T-helper 2 cell treated with Interferon-gamma antibody and Interleukin-4, amounts not matched to agents 5 μg/mL and 100 μg/mL, for 36 hours (primary cell): ENCODE measurements around the gene N4BP2L2.

ENCODE experiments used
- DNase-seq: peaks from one replicate; pipeline ENCODE4 v3.0.0; 2021; ENCODE audit warnings: low spot score
- H3K27ac Mint-ChIP-seq: one replicate; pipeline ENCODE4 v1.8.0; 2021; ENCODE audit warnings: mild to moderate bottlenecking, mixed read lengths
- H3K27me3 Mint-ChIP-seq: one replicate; pipeline ENCODE4 v1.8.0; 2021; ENCODE audit warnings: low read depth, mixed read lengths
- H3K36me3 Mint-ChIP-seq: one replicate; pipeline ENCODE4 v1.8.0; 2021; ENCODE audit warnings: low read depth, mixed read lengths
- H3K4me1 Mint-ChIP-seq: one replicate; pipeline ENCODE4 v1.8.0; 2021; ENCODE audit warnings: low read depth, mixed read lengths
- H3K4me3 Mint-ChIP-seq: one replicate; pipeline ENCODE4 v1.8.0; 2022; ENCODE audit warnings: mild to moderate bottlenecking, moderate library complexity, mixed read lengths
- H3K9me3 Mint-ChIP-seq: one replicate; pipeline ENCODE4 v1.8.0; 2021; ENCODE audit warnings: mixed read lengths

N4BP2L2 gene

DNA sequence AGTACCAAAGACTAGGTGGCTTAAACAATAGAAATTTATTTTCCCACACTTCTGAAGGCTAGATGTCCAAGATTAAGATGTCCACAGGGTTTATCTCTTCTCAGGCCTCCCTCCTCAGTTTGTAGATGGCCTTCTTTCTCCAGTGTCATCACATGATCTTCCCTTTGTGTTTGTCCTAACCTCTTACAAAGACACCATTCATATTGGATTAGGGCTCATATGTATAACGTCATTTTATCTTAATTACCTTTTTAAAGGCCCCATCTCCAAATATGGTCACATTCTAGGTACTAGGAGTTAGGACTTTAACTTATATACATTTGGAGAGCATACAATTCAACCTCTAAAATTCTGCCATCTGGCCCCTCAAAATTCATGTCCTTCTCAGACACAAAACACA lies 34.3 kb downstream of the N4BP2L2 start:
- no peaks in the 10 kb centered on the region for H3K9me3 Mint-ChIP-seq
- no peak overlapping the region for H3K4me3 Mint-ChIP-seq
- peaks cover 1% of the 10 kb centered on the region for H3K4me1 Mint-ChIP-seq
- no peak overlapping the region for H3K27ac Mint-ChIP-seq
- no peaks in the 10 kb centered on the region for H3K27me3 Mint-ChIP-seq
- H3K36me3 Mint-ChIP-seq: peaks cover 12% of the 10 kb centered on the region
- no peak for DNase-seq

DNA sequence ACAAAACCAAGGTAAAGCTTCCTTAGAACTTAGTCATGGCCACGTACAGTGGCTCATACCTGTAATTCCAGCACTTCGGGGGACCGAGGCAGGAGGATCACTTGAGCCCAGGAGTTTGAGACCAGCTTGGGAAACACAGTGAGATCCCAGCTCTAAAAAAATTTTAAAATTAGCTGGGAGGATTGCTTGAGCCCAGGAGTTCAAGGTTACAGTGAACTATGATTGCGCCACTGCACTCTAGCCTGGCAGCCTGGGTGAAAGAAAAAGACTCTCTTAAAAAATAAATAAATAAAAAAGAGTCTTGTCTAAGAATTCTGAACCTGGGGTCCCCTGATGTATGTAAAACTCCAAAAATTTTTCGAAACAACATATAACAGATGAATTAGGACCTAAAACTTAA lies 34.9 kb downstream of the N4BP2L2 start:
- H3K4me1 Mint-ChIP-seq: peaks cover 1% of the 10 kb centered on the region
- no peaks in the 10 kb centered on the region for H3K27me3 Mint-ChIP-seq
- H3K36me3 Mint-ChIP-seq: peaks cover 12% of the 10 kb centered on the region
- no peak for DNase-seq
- no peak overlapping the region for H3K27ac Mint-ChIP-seq
- no peaks in the 10 kb centered on the region for H3K9me3 Mint-ChIP-seq
- no peak overlapping the region for H3K4me3 Mint-ChIP-seq

DNA sequence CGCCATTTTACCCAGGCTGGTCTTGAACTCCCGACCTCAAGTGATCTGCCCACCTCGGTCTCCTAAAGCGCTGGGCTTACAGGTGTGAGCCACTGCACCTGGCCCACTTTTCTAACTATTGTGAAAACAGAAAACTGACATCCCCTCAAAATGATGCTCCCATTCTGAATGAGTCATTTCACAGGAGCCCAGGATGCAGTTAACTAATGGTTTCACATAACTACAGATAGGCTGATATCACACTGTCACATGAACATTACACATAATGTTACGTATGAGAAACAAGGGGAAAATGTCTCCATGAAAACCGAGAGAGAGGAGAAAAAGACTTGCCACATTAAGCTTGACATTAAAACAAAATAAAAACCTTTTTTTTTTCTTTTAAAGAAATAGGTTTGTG lies 37.5 kb downstream of the N4BP2L2 start:
- H3K9me3 Mint-ChIP-seq: no peaks in the 10 kb centered on the region
- no peak for DNase-seq
- H3K4me3 Mint-ChIP-seq: no peak overlapping the region
- H3K36me3 Mint-ChIP-seq: peaks cover 12% of the 10 kb centered on the region
- no peak overlapping the region for H3K27ac Mint-ChIP-seq
- peaks cover 9% of the 10 kb centered on the region for H3K4me1 Mint-ChIP-seq
- no peaks in the 10 kb centered on the region for H3K27me3 Mint-ChIP-seq

DNA sequence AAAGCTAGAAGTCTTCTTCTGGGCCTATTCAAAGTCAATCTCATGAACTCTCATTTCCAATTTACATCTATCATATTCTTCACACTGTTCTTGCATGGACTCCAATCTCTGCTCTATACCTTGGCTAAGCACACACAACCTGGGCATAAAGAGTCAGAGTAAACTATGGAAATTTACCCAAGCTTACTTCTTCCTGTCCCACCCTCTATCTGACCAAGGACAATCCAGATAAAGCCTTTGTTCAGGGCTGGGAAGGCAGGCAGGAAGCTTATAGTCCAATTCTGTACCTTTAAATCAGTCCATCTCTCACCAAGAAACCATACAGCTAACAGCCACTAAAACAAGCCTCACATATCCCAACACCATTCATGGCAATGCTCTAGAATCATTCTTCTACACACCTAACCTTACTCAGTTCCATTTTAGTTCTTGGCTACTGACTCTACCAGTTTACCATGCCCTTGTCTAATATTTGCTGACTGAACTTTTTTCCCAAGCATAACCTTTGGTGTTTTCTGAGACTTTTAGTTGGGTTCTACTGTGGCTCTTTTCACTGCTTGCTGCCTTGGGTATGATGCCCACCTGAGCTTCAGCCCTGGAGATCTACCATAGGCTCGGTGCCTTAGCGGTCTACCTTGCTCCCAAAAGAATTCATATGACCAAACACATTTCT lies 38.9 kb downstream of the N4BP2L2 start:
- H3K27ac Mint-ChIP-seq: no peak overlapping the region
- peaks cover 8% of the 10 kb centered on the region for H3K36me3 Mint-ChIP-seq
- DNase-seq: no peak
- no peaks in the 10 kb centered on the region for H3K9me3 Mint-ChIP-seq
- H3K4me3 Mint-ChIP-seq: no peak overlapping the region
- H3K27me3 Mint-ChIP-seq: no peaks in the 10 kb centered on the region
- peaks cover 10% of the 10 kb centered on the region for H3K4me1 Mint-ChIP-seq

DNA sequence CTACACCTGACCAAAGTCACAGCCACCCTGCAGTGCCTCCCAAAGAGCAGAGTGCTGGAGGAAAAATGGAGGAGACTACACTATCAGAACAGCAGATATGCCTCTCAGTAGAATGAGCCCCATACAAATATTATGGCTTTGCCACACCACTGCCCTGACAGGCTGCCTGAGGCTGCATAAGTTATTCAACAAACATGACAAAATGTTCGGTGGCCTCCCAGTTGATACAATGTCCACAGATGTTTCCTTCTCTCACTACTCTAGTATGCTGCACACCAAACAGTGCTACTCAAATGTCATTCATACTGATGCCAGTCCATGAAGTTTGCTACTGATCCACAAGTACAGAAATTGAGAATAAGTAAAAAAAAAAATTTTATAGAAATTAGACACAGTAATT lies 41.0 kb downstream of the N4BP2L2 start:
- Mint-ChIP-seq H3K27me3 (no peaks in the 10 kb centered on the region), H3K4me3 (no peak overlapping the region), H3K36me3 (peaks cover 8% of the 10 kb centered on the region), H3K4me1 (peaks cover 10% of the 10 kb centered on the region), H3K27ac (no peak overlapping the region), H3K9me3 (no peaks in the 10 kb centered on the region)
- DNase-seq: no peak

DNA sequence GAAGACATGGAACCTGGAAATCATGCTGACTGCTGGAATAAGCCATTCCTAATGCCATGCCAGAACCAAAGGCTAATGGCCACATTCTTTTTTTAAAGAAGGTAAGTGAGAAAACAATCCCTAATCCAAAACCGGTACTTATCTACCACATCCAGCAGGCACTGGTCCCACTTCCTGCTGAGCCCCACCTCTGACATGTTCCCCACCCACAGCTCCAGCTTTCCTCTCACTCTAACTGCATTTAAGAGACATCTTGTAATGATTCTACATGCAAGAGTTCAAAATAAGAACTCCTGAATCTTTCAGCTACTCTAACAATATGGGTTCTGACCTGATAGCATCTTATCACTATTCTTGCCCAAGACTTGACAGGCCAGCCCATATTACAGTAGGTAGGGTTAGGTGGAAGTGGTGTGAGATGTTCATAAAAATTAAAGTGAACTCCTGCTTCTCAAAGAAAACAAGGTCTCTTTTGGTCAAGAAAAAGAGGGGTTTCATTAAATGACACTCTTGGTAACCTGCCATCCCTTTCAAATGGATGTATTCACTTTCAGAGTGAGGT lies 41.9 kb downstream of the N4BP2L2 start:
- Mint-ChIP-seq H3K36me3 (peaks cover 8% of the 10 kb centered on the region), H3K9me3 (no peaks in the 10 kb centered on the region), H3K27me3 (no peaks in the 10 kb centered on the region), H3K4me3 (no peak overlapping the region), H3K4me1 (peaks cover 10% of the 10 kb centered on the region), H3K27ac (no peak overlapping the region)
- DNase-seq: no peak

DNA sequence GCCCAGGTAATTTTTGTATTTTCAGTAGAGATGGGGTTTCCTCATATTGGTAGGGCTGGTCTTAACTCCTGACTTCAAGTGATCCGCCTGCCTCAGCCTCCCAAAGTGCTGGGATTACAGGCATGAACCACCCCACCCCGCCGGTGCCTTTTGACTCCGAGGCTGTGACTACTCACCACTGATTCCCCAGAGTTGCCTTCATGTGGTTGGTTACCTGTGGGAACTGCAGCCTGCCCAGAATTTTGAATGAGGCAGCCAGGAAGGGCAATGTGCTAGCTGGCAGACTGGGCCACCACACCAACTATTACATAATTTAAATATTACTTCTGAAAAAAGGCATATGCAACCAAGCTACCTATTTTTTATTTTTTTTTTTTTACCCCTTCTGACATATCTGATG lies 42.8 kb downstream of the N4BP2L2 start:
- Mint-ChIP-seq H3K27ac (no peak overlapping the region), H3K9me3 (no peaks in the 10 kb centered on the region), H3K4me1 (peaks cover 9% of the 10 kb centered on the region), H3K36me3 (peaks cover 6% of the 10 kb centered on the region), H3K4me3 (no peak overlapping the region), H3K27me3 (no peaks in the 10 kb centered on the region)
- DNase-seq: no peak

DNA sequence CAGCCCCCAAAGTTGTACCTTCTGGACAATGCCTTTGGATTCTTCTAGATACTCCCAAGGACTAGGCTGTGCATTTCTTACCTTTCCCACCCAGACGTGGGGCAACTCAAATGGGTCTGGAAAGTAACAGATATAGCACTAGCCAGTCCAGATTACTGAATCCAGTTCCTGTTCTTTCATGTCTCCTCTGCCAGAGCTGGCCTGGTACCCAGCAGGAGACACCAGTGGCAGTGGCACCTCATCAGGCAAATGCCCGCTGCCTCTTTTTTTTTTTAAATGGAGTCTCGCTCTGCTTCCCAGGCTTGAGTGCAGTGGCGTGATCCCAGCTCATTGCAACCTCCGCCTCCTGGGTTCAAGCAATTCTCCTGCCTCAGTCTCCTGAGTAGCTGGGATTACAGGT lies 43.2 kb downstream of the N4BP2L2 start:
- Mint-ChIP-seq H3K9me3 (no peaks in the 10 kb centered on the region), H3K4me3 (no peak overlapping the region), H3K27ac (no peak overlapping the region), H3K27me3 (no peaks in the 10 kb centered on the region), H3K4me1 (peaks cover 9% of the 10 kb centered on the region), H3K36me3 (peaks cover 6% of the 10 kb centered on the region)
- no peak for DNase-seq

DNA sequence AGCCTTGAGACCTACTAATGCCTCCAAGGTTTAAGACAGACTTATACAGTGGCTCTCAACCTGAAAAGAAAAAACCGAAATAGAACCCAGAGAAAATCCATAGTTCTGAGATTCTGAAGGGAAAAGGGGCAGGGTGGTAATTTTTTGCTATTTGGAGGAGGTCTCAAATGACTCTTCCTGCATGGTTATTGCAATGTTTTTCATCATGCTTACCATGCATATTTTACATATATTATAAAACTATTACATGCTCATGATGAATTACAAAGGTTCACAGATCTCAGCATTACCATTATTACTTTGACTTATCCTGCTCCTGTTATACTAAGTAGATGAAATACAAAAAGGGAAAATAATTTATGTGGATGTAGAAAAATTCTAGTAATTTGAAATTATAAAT lies 47.6 kb downstream of the N4BP2L2 start:
- Mint-ChIP-seq H3K27ac (no peak overlapping the region), H3K36me3 (peaks cover 2% of the 10 kb centered on the region), H3K4me1 (no peaks in the 10 kb centered on the region), H3K4me3 (no peak overlapping the region), H3K9me3 (no peaks in the 10 kb centered on the region), H3K27me3 (no peaks in the 10 kb centered on the region)
- DNase-seq: no peak

DNA sequence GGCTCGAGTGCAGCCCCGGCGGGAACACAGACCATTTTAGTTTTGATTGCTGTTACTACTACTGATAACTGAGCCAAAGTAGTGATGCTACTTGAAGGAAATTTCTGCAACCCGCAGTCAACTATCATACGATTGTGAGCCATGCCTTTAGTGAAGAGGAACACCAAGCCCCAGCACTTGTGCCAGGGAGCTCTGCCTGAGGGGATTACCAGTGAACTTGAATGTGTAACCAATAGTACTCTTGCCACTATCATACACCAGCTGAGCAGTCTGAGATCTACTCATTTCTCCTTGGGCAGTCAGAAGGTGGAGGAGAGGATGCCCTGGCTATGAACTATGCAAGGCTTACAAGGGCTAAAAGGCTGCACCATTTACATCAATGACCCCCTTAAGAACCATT lies 61.7 kb downstream of the N4BP2L2 start:
- Mint-ChIP-seq H3K36me3 (no peaks in the 10 kb centered on the region), H3K9me3 (no peaks in the 10 kb centered on the region), H3K4me1 (peaks cover 7% of the 10 kb centered on the region), H3K27ac (no peak overlapping the region), H3K27me3 (no peaks in the 10 kb centered on the region), H3K4me3 (no peak overlapping the region)
- no peak for DNase-seq

DNA sequence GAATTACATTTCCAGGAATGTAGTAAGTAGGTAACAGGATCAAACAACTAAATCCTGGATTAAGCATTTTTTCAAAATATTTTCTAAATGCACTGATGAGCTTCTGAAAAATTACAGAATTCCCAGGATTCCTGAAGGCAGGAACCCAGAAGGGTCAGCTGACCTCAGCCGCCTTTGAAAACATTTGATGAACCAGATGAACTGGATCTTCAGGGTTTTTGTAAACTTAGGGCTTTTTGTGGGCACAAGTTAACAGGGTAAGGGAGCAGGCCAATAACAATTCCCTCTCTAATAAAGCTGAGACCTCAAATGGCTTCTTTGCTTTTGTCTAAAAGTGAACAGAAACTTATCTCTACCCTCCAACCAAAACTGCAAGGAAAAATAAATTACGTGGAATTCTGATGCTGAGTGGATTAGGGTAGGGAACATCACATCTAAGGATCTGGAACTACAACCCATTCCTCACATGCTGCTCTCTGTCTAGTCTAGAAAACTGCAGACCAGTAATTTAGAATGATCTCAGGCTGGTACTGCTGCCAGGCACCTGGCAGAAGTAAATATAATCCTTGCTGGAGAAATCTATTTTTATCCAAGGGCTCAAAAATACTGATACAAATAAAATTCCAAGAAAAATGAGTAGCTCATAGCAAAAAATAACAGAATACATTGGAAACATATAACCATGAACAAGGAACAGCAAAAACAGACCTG lies 62.4 kb downstream of the N4BP2L2 start:
- no peak overlapping the region for H3K27ac Mint-ChIP-seq
- H3K4me1 Mint-ChIP-seq: peaks cover 15% of the 10 kb centered on the region
- H3K4me3 Mint-ChIP-seq: no peak overlapping the region

DNA sequence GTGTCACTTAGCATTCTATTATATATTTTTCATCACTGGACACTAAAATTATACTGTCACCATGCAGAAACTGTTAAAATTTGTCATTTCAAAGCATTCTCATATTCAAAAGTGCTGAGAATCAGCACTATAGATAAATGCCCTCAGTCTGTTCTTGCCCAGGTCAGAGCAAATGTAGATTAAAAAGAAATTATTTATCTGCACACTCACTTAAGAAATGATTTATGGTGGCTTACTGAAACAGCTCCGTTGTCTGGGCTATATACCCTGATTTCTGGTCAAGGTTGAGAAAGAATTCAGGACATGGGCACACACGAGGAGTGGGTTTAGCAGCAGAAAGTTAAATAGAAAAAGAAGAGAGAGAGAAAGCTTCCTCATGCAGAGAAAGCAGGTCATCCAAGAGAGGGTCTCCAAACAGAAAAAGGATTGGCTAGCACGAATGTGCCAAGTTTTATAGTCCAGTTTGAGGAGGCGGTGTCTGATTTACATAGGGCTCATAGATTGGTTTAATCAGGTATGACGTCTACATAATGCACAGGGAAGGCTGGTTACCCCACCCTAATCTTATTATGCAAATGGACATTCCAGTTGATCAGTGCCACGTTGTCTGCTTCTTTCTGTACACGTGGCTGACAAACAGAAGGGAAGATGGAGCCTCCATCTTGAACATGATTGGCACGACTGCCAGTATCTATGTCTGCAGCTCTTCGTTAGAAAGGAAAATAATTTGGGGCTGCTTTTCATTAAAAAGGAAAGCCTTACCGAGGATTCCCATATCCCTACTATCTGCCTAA lies 63.4 kb downstream of the N4BP2L2 start:
- Mint-ChIP-seq H3K4me3 (no peak overlapping the region), H3K4me1 (peaks cover 16% of the 10 kb centered on the region), H3K27me3 (no peaks in the 10 kb centered on the region)

More for the DNA sequence above, 62.4 kb downstream of the N4BP2L2 start:
- Mint-ChIP-seq H3K27me3 (no peaks in the 10 kb centered on the region), H3K36me3 (no peaks in the 10 kb centered on the region), H3K9me3 (no peaks in the 10 kb centered on the region)
- DNase-seq: no peak

DNA sequence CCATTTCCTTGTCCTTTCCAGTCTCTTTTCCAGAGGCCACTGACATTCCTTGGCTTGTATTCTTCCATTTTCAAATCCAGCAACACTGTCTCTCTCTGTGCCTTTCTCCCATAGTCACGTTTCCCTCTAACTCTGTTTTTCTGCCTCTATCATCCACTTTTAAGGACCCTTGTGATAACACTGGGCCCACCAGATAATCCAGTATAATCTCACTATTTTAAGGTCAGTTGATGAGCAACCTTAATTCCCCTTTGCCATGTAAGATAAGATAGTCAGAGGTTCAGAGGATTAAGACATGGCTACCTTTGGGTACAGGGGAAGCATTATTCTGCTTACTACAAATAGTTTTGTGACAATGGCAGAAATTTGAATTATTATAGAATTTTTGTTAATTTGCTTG lies 64.9 kb downstream of the N4BP2L2 start:
- no peak overlapping the region for H3K27ac Mint-ChIP-seq
- no peaks in the 10 kb centered on the region for H3K36me3 Mint-ChIP-seq
- H3K9me3 Mint-ChIP-seq: no peaks in the 10 kb centered on the region
- H3K4me3 Mint-ChIP-seq: no peak overlapping the region
- no peaks in the 10 kb centered on the region for H3K27me3 Mint-ChIP-seq
- no peak for DNase-seq
- H3K4me1 Mint-ChIP-seq: peaks cover 16% of the 10 kb centered on the region

More for the DNA sequence above, 63.4 kb downstream of the N4BP2L2 start:
- no peak for DNase-seq
- no peak overlapping the region for H3K27ac Mint-ChIP-seq
- H3K36me3 Mint-ChIP-seq: no peaks in the 10 kb centered on the region
- no peaks in the 10 kb centered on the region for H3K9me3 Mint-ChIP-seq

DNA sequence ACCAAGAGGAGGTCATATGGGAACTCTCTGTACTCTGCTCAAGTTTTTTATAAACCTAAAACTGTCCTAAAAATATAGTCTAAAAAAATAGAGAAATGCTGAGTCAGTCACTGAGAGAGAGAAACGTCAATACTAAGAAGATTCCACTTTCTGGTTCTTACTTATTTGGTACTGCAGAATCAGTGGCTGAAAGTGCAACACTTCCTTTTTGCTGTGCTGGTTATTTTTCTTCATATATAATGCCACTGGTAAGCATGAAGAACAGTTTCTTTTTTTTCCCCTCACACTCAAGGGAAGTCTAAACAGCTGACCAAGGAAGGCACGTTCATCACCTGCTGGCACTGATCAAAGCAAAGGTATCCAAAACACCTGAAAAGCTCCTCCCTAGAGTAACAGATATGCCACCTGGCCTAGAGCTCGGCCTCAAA lies 66.4 kb downstream of the N4BP2L2 start:
- DNase-seq: no peak
- peak overlapping the region; percentile 60 for H3K27ac Mint-ChIP-seq
- no peaks in the 10 kb centered on the region for H3K36me3 Mint-ChIP-seq
- H3K9me3 Mint-ChIP-seq: no peaks in the 10 kb centered on the region
- H3K4me3 Mint-ChIP-seq: peak overlapping the region; percentile 39
- H3K27me3 Mint-ChIP-seq: no peaks in the 10 kb centered on the region
- peaks cover 16% of the 10 kb centered on the region for H3K4me1 Mint-ChIP-seq
